GM18508 (cell line): ENCODE data around the gene SEPHS1.

Experiments
- ATAC-seq: cut with Tn5 transposase; IDR thresholded peaks from one replicate; pipeline ENCODE4 v1.9.1; 2021; ENCODE audit warnings: moderate number of reproducible peaks; ENCODE audit not compliant: insufficient read depth, unreplicated experiment

Gene SEPHS1

GRCh38 chr10:13329565-13329964, 18.5 kb downstream of the SEPHS1 start:
- ATAC-seq = no peak

- no peak for ATAC-seq
Observed at GRCh38 chr10:13328613-13329012, 19.5 kb downstream of the SEPHS1 start.

- no peak for ATAC-seq
Observed at GRCh38 chr10:13328126-13328525, 20.0 kb downstream of the SEPHS1 start.

- no peak for ATAC-seq
Observed at GRCh38 chr10:13327534-13327933, 20.6 kb downstream of the SEPHS1 start.

- ATAC-seq = no peak
Observed at GRCh38 chr10:13322615-13323148, 25.4 kb downstream of the SEPHS1 start.

- ATAC-seq = no peak
Observed at GRCh38 chr10:13321576-13321975, 26.5 kb downstream of the SEPHS1 start.

- ATAC-seq = no peak
Observed at GRCh38 chr10:13319166-13319565, 28.9 kb downstream of the SEPHS1 start.

- ATAC-seq = no peak
Observed at GRCh38 chr10:13317474-13317873, 30.6 kb downstream of the SEPHS1 start.

- no peak for ATAC-seq
Observed at GRCh38 chr10:13316635-13317311, 31.3 kb downstream of the SEPHS1 start.

- ATAC-seq = no peak
Observed at GRCh38 chr10:13315361-13315760, 32.7 kb downstream of the SEPHS1 start.

GRCh38 chr10:13311177-13311575, 36.9 kb downstream of the SEPHS1 start:
- no peak for ATAC-seq

GRCh38 chr10:13310518-13311176, 37.4 kb downstream of the SEPHS1 start:
- no peak for ATAC-seq

- no peak for ATAC-seq
Observed at GRCh38 chr10:13309792-13310191, 38.3 kb downstream of the SEPHS1 start.

- no peak for ATAC-seq
Observed at GRCh38 chr10:13308096-13308495, 40.0 kb downstream of the SEPHS1 start.

GRCh38 chr10:13306103-13306502, 42.0 kb downstream of the SEPHS1 start:
- ATAC-seq = no peak

- no peak for ATAC-seq
Observed at GRCh38 chr10:13302821-13303555, 45.1 kb downstream of the SEPHS1 start.

GRCh38 chr10:13299437-13300287, 48.4 kb downstream of the SEPHS1 start, which contains the start of gene PHYH:
Gene PHYH, minus strand, starts transcription at chr10:13300064. Its CDS starts 22 bp downstream, at chr10:13300042.
- peak; percentile 31 for ATAC-seq

GRCh38 chr10:13298748-13299436, 49.2 kb downstream of the SEPHS1 start:
- no peak for ATAC-seq

GRCh38 chr10:13296476-13296875, 51.6 kb downstream of the SEPHS1 start:
- no peak for ATAC-seq

GRCh38 chr10:13294784-13295183, 53.3 kb downstream of the SEPHS1 start:
- no peak for ATAC-seq
